GM20000 (cell line): ENCODE measurements around the gene SLC7A14.

ENCODE experiments used
- DNase-seq: peaks from one replicate; pipeline ENCODE4 v3.0.0; 2012; ENCODE audit warnings: low spot score
- CTCF ChIP-seq: IDR thresholded peaks from 2 replicates; pipeline ENCODE4 v1.5.1; 2012; ENCODE audit warnings: mild to moderate bottlenecking, control low read depth; ENCODE audit errors: extremely low read depth, missing control alignments

Gene SLC7A14

DNA sequence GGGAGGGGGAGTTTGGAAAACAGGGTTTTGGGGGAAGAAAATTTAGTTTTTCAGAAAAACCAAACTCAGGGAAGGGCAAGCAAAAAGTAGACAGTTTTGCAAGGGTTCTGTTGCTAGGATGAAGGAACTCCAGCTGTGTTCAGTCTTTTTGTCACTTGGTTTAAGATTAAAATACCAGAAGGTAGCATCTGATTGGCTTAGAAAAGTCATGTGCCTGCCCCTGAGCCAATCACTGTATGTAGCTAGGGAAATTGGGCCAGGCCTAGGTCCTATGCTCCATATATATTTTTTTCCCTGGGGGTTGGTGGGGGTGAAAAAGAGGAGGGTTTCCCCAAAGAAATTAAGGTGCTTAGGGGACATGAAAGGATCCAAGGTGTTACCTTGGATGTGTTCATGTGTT is 142.9 kb downstream of the SLC7A14 start:
- DNase-seq = no peak
- TF ChIP-seq CTCF = no peak

DNA sequence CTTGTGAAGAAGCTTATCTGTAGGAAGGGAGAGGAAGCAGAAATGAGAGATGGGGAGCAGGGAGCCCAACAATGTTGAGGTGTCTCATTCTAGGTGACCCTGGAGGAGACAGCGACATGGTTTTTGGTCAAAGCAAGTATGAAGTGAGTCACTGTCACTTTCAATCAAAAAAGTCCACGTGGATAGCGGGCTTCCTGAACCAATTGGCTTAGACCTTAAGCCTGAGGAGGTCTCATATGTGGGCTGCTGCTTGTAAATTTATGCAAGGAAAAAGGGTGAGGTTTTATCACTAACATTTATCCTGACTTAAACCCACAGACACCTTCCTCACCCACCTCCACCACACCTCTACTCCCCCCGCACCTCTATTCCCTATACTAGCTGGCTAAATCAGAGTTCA is 144.5 kb downstream of the SLC7A14 start:
- TF ChIP-seq CTCF = no peak
- no peak for DNase-seq

DNA sequence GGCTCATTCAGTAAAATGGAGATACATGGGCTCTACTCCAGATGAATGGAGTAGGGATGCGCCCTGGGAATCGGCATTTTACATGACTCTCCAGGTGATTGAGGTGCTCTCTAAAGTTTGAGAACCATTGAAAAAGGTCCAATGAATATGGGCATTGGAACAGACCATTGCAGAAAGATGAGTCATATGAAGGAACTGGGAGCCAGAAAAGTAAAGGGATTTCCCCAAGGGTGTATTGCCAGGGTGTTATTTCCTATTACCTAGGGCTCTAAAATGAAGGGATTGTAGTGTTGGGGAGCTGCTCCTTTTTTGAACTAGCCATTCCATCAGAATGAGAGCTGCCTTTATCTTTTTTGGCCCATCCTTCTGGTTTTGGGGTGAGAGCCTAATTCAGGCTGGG is 145.5 kb downstream of the SLC7A14 start:
- TF ChIP-seq CTCF = no peak
- no peak for DNase-seq

GRCh38 chr3:170438836-170439235 is 147.0 kb downstream of the SLC7A14 start:
- TF ChIP-seq CTCF = no peak
- DNase-seq = no peak

GRCh38 chr3:170437696-170438407 is 148.0 kb downstream of the SLC7A14 start:
- TF ChIP-seq CTCF = no peak
- DNase-seq = no peak

DNA sequence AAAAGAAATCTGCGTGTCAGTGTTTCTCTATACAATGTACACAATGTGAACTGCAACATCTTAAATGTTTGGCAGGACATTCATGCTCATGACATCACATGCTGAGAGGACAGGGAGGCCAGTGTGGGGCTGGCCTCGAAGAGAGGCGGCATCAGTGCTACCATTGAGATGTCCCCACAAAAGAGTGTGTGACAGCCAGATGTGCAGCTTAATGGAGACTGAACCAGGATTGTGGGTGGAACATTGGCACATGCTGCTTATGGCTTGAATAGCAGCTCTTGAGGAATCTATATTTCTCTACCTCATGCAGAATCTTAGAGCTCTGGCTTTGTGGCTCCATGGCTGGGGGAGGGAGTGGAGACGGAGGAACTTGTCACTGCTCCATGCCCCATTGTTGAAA is 148.7 kb downstream of the SLC7A14 start:
- no peak for DNase-seq
- no peak for TF ChIP-seq CTCF

DNA sequence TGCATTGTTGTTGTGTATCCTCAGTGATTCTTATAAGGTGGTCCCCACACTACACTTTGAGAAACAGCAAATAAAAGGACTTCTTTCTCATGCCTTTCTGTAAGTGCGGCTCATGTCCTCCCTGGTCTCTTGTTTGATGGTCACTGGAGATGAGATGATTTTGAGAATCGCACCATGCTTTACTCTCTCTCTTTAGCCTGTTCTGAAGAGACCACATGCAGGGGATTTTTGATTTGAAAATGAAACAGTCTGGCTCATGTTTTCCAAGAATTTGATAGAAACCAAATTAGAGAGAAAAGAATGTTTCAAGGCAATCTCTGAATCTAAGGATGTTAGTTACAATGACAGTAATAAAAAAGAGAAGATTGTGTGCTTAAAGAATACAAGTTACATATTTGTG is 149.2 kb downstream of the SLC7A14 start:
- TF ChIP-seq CTCF = no peak
- DNase-seq = no peak
